ENCODE measurements around the gene RUSC2. TPM values are rescaled to one million over a fixed set of nuclear protein-coding genes. Genes with fewer than 3 reads are reported as not detected.

Gene RUSC2
- total RNA-seq: 10 to 100 TPM; 32.2 to 43.0 TPM
- long read RNA-seq, full-length matches to known transcripts: 1 of 16 reads
- long read RNA-seq, partial matches to known transcripts: 12 of 16 reads
- long read RNA-seq, other reads (novel, unspliced or antisense): 3 of 16 reads

- DNase-seq: peak; percentile 90
- peak; percentile 88 to 91 for ATAC-seq
- intact Hi-C loops (cut with DNase I): loop anchor here (2.0 kb wide), 2 partner anchors 63 to 65 kb away; no protein-coding TSS in a partner anchor
Measured at GRCh38 chr9:35489313-35490154, at the start of gene RUSC2. Gene RUSC2 (plus strand): TSS chr9:35490111. CDS start chr9:35546522, 56,411 bp downstream.

- intact Hi-C loops (cut with DNase I): no loop called here
- no peak for ATAC-seq
- no peak for DNase-seq
Measured at GRCh38 chr9:35446012-35446411, 43.9 kb upstream of the RUSC2 start.

GRCh38 chr9:35448496-35448895, 41.4 kb upstream of the RUSC2 start:
- no peak for ATAC-seq
- intact Hi-C loops (cut with DNase I): no loop called here
- no peak for DNase-seq

- no peak for ATAC-seq
- intact Hi-C loops (cut with DNase I): no loop called here
- DNase-seq: no peak
Measured at GRCh38 chr9:35452481-35452880, 37.4 kb upstream of the RUSC2 start.

- ATAC-seq (no peak), DNase-seq (no peak)
- intact Hi-C loops (cut with DNase I): no loop called here
Measured at GRCh38 chr9:35453786-35454185, 36.1 kb upstream of the RUSC2 start.

- no peak for ATAC-seq
- no peak for DNase-seq
- intact Hi-C loops (cut with DNase I): no loop called here
Measured at GRCh38 chr9:35464141-35465025, 25.5 kb upstream of the RUSC2 start.

GRCh38 chr9:35470340-35470739, 19.6 kb upstream of the RUSC2 start:
- DNase-seq: no peak
- no peak for ATAC-seq
- intact Hi-C loops (cut with DNase I): loop anchor here in 1 of 2 donors (10.0 kb wide), 1 partner anchor 576 kb away; a partner anchor contains a TSS

GRCh38 chr9:35470894-35471293, 19.0 kb upstream of the RUSC2 start:
- intact Hi-C loops (cut with DNase I): loop anchor here in 1 of 2 donors (10.0 kb wide), 1 partner anchor 576 kb away; a partner anchor contains a TSS
- ATAC-seq (peak; percentile 26 to 44), DNase-seq (no peak)

GRCh38 chr9:35476596-35476995, 13.3 kb upstream of the RUSC2 start:
- intact Hi-C loops (cut with DNase I): loop anchor here (2.0 to 10.0 kb wide), 5 partner anchors 166 to 582 kb away; partner anchors contain the start of gene ATOSB (in 1 of the 2)
- DNase-seq (no peak), ATAC-seq (no peak)

- ATAC-seq: peak; percentile 96 to 97
- intact Hi-C loops (cut with DNase I): loop anchor here (2.0 to 10.0 kb wide), 5 partner anchors 167 to 583 kb away; partner anchors contain the start of gene ATOSB (in 1 of the 2)
- peak; percentile 62 for DNase-seq
Measured at GRCh38 chr9:35477211-35477855, 12.6 kb upstream of the RUSC2 start.

- no peak for ATAC-seq
- intact Hi-C loops (cut with DNase I): loop anchor here (5.0 to 10.0 kb wide), 3 partner anchors 222 to 584 kb away; partner anchors contain the start of gene ATOSB (in 1 of the 2)
- no peak for DNase-seq
Measured at GRCh38 chr9:35478871-35479270, 11.0 kb upstream of the RUSC2 start.

GRCh38 chr9:35481347-35481975, 8.4 kb upstream of the RUSC2 start:
- intact Hi-C loops (cut with DNase I): loop anchor here in 1 of 2 donors (2.0 kb wide), 1 partner anchor 73 kb away; no protein-coding TSS in a partner anchor
- DNase-seq (peak; percentile 40), ATAC-seq (peak; percentile 53 to 60)

GRCh38 chr9:35482071-35482470, 7.8 kb upstream of the RUSC2 start:
- intact Hi-C loops (cut with DNase I): no loop called here
- DNase-seq (no peak), ATAC-seq (no peak)

GRCh38 chr9:35484406-35484805, 5.5 kb upstream of the RUSC2 start:
- intact Hi-C loops (cut with DNase I): no loop called here
- ATAC-seq (no peak), DNase-seq (no peak)

- no peak for DNase-seq
- no peak for ATAC-seq
- intact Hi-C loops (cut with DNase I): no loop called here
Measured at GRCh38 chr9:35487081-35487480, 2.8 kb upstream of the RUSC2 start.

GRCh38 chr9:35488021-35488420, 1.9 kb upstream of the RUSC2 start:
- intact Hi-C loops (cut with DNase I): loop anchor here in 1 of 2 donors (2.0 kb wide), 1 partner anchor 67 kb away; no protein-coding TSS in a partner anchor
- ATAC-seq (no peak), DNase-seq (no peak)

- intact Hi-C loops (cut with DNase I): loop anchor here in 1 of 2 donors (2.0 kb wide), 1 partner anchor 66 kb away; no protein-coding TSS in a partner anchor
- no peak for ATAC-seq
- DNase-seq: no peak
Measured at GRCh38 chr9:35488566-35489312, 1.2 kb upstream of the RUSC2 start.
